Stimulated activated CD4-positive, alpha-beta T cell treated with anti-CD3 and anti-CD28 coated beads, Interleukin-15, amount 100 ng/mL, for 48 hours (primary cell): ENCODE data around the gene MAP3K13.
A peak's percentile ranks its signal among the peaks of the same experiment; 100 is the strongest.
"Not testable (repeated sequence)": the region's sequence is repeated elsewhere in the genome, so short reads cannot be mapped to it uniquely, and the experiment has no call there.

Experiments
- DNase-seq, 2 donors: peaks; one replicate each; pipeline ENCODE4 v3.0.0-alpha.2; 2020; ENCODE audit warnings: low read depth in 2 of 2

Gene MAP3K13

GRCh38 chr3:185448107-185448506, 85.2 kb downstream of the MAP3K13 start:
- no peak for DNase-seq

GRCh38 chr3:185451432-185451831, 88.5 kb downstream of the MAP3K13 start:
- not testable (repeated sequence) for DNase-seq

- no peak for DNase-seq
Measured at GRCh38 chr3:185457376-185457775, 94.4 kb downstream of the MAP3K13 start.

- no peak for DNase-seq
Measured at GRCh38 chr3:185460309-185460708, 97.4 kb downstream of the MAP3K13 start.

GRCh38 chr3:185460719-185461350, 97.9 kb downstream of the MAP3K13 start:
- no peak for DNase-seq

- DNase-seq = no peak
Measured at GRCh38 chr3:185465471-185465870, 102.5 kb downstream of the MAP3K13 start.

- DNase-seq = not testable (repeated sequence)
Measured at GRCh38 chr3:185466123-185466522, 103.2 kb downstream of the MAP3K13 start.

- no peak for DNase-seq
Measured at GRCh38 chr3:185469542-185469941, 106.6 kb downstream of the MAP3K13 start.

GRCh38 chr3:185470323-185470722, 107.4 kb downstream of the MAP3K13 start:
- no peak for DNase-seq

- no peak for DNase-seq
Measured at GRCh38 chr3:185473290-185473815, 110.4 kb downstream of the MAP3K13 start.

GRCh38 chr3:185474922-185475321, 112.0 kb downstream of the MAP3K13 start:
- not testable (repeated sequence) for DNase-seq

- DNase-seq = no peak
Measured at GRCh38 chr3:185477316-185477715, 114.4 kb downstream of the MAP3K13 start.

- no peak for DNase-seq
Measured at GRCh38 chr3:185479373-185479945, 116.5 kb downstream of the MAP3K13 start.

GRCh38 chr3:185484296-185484695, 121.4 kb downstream of the MAP3K13 start:
- no peak for DNase-seq

GRCh38 chr3:185486394-185486793, 123.5 kb downstream of the MAP3K13 start:
- DNase-seq = no peak

- DNase-seq = no peak
Measured at GRCh38 chr3:185488465-185488864, 125.5 kb downstream of the MAP3K13 start.

GRCh38 chr3:185489462-185489861, 126.5 kb downstream of the MAP3K13 start:
- no peak for DNase-seq

- DNase-seq = no peak
Measured at GRCh38 chr3:185490241-185490640, 127.3 kb downstream of the MAP3K13 start.

- peak; percentile 87 to 90 for DNase-seq
Measured at GRCh38 chr3:185498503-185499396, 135.8 kb downstream of the MAP3K13 start, which contains the start of gene TMEM41A. Gene TMEM41A, minus strand, starts transcription at chr3:185499035. Its CDS starts 74 bp downstream, at chr3:185498961.

GRCh38 chr3:185502987-185503386, 140.1 kb downstream of the MAP3K13 start:
- DNase-seq = no peak

GRCh38 chr3:185503521-185503920, 140.6 kb downstream of the MAP3K13 start:
- no peak for DNase-seq

GRCh38 chr3:185504636-185505035, 141.7 kb downstream of the MAP3K13 start:
- no peak for DNase-seq
